Measurements from ENCODE around the gene CAST. TPM values are rescaled to one million over a fixed set of nuclear protein-coding genes. Genes with fewer than 3 reads are reported as not detected.
A peak's percentile ranks its signal among the peaks of the same experiment; 100 is the strongest.

Gene CAST
- total and polyA plus RNA-seq, 7 experiments from 2014 or later, result 31.1 to 298 (median 114) TPM

DNA sequence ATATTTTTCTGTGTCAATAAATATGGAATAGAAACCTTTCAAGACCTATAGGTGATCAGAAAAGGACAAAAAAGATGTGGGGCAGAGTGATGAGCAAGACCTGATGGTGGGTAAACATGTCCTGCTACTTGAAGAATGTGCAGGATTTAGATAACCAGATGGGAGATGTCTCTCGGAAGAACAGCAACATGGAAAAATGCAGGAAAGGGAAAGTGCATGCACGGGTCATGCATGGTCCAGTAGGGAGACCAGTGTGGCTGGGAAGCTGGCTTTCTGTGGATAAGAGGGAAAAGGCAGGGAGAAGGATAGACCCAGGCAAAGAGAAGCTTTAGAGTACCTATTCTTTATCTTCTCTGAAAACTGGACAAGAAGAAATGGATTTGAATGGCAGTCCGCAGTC is 7.1 kb upstream of the CAST start:
- Histone ChIP-seq H3K4me1 (ENCODE audit: control insufficient read depth in 2 of 2, insufficient read depth in 2 of 2, low read length in 2 of 2) (peaks cover 0 to 15% of the 10 kb centered on the region in 2 donors), H3K36me3 (ENCODE audit: control insufficient read depth in 2 of 3, insufficient read depth in 3 of 3, low read length in 3 of 3) (no peaks in the 10 kb centered on the region), H3K9me3 (ENCODE audit: control insufficient read depth in 2 of 3, low read length in 3 of 3) (no peaks in the 10 kb centered on the region), H3K27me3 (ENCODE audit: control insufficient read depth in 2 of 2, insufficient read depth in 2 of 2, low read length in 2 of 2) (no peaks in the 10 kb centered on the region), H3K27ac (ENCODE audit: low read depth, low read length) (no peak overlapping the region), H3K4me3 (ENCODE audit: low read length) (no peak overlapping the region)
- POLR2A ChIA-PET, result no interaction called here
- H3K4me3 Mint-ChIP-seq, result no peak overlapping the region
- peaks cover 0 to 9% (median 0%) of the 10 kb centered on the region in 5 donors for H3K36me3 Mint-ChIP-seq
- H3K27me3 Mint-ChIP-seq, result peaks cover 9 to 72% (median 17%) of the 10 kb centered on the region in 5 donors
- H3K27ac Mint-ChIP-seq, result peak overlapping the region in 1 of 9 donors; percentile 2
- intact Hi-C loops (cut with micrococcal nuclease), result no loop called here
- no peak for ATAC-seq
- DNase-seq, result no peak
- H3K9me3 Mint-ChIP-seq, result no peaks in the 10 kb centered on the region
- CTCF ChIA-PET, result interaction anchor here (0.6 to 1.2 kb wide), 3 partner anchors 41 to 508 kb away, joined by 3 read pairs; no protein-coding TSS in a partner anchor
- H3K4me1 Mint-ChIP-seq, result peaks cover 0 to 42% (median 0%) of the 10 kb centered on the region in 7 donors

DNA sequence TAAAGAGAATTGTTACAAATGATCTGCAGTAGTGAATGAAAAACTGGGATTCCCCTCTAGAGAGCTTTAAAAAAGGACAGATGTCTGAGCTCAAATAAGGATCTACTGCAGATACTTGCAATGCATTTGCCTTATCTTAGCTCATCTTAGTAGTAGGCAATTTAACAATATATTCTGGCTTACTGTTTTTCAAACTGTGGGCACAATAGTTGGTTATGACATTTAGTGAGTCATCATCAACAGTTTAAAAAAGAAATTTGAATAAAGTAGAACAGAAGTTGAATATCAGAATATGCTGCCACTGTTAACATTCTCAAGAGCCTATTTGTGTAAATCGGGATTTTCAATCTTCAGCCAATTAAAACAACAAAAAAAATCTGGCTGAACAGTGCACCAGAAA is 6.7 kb upstream of the CAST start:
- DNase-seq (no peak), ATAC-seq (no peak)
- peaks cover 9 to 73% (median 17%) of the 10 kb centered on the region in 5 donors for H3K27me3 Mint-ChIP-seq
- peaks cover 0 to 9% (median 0%) of the 10 kb centered on the region in 5 donors for H3K36me3 Mint-ChIP-seq
- no peak overlapping the region for H3K4me3 Mint-ChIP-seq
- Histone ChIP-seq H3K27me3 (ENCODE audit: control insufficient read depth in 2 of 2, insufficient read depth in 2 of 2, low read length in 2 of 2) (no peaks in the 10 kb centered on the region), H3K4me3 (ENCODE audit: low read length) (no peak overlapping the region), H3K27ac (ENCODE audit: low read depth, low read length) (no peak overlapping the region), H3K4me1 (ENCODE audit: control insufficient read depth in 2 of 2, insufficient read depth in 2 of 2, low read length in 2 of 2) (peaks cover under 1 to 17% of the 10 kb centered on the region in 2 donors), H3K36me3 (ENCODE audit: control insufficient read depth in 2 of 3, insufficient read depth in 3 of 3, low read length in 3 of 3) (no peaks in the 10 kb centered on the region), H3K9me3 (ENCODE audit: control insufficient read depth in 2 of 3, low read length in 3 of 3) (no peaks in the 10 kb centered on the region)
- H3K9me3 Mint-ChIP-seq, result no peaks in the 10 kb centered on the region
- H3K27ac Mint-ChIP-seq, result peak overlapping the region in 1 of 9 donors; percentile 21
- peaks cover 0 to 45% (median 0%) of the 10 kb centered on the region in 7 donors for H3K4me1 Mint-ChIP-seq
- ChIA-PET CTCF (interaction anchor here (0.6 to 1.2 kb wide), 2 partner anchors 41 to 119 kb away, joined by 3 read pairs; no protein-coding TSS in a partner anchor), POLR2A (no interaction called here)
- intact Hi-C loops (cut with micrococcal nuclease), result no loop called here

DNA sequence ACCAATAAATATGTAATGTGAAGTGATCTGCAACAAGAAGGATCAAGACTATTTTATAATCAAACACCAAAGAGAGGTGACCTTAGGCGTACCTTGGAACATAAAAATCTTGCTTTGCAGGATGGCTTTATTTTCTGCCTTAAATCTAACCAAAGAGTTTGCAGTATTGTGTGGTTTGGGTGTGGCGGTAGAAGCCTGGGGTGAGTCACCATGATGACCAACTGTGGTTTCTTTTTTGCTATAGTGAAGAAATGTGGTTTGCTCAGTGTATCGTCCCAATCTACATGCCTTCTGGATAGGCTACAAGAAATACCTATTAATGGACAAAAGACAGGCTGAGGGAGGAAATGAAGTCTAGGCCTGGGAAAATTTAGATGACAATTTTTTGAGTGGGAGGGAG is 5.1 kb upstream of the CAST start:
- Mint-ChIP-seq H3K4me3 (peak overlapping the region in 2 of 10 donors; percentile 48 to 75), H3K27me3 (peaks cover 9 to 57% (median 12%) of the 10 kb centered on the region in 5 donors), H3K9me3 (no peaks in the 10 kb centered on the region), H3K4me1 (peaks cover 7 to 55% (median 11%) of the 10 kb centered on the region in 7 donors), H3K27ac (peak overlapping the region in 2 of 9 donors; percentile 48 to 58), H3K36me3 (peaks cover 0 to 9% (median 0%) of the 10 kb centered on the region in 5 donors)
- ChIA-PET POLR2A (interaction anchor here (0.6 kb wide), 1 partner anchor 24 kb away, joined by 4 read pairs; no protein-coding TSS in a partner anchor), CTCF (interaction anchor here (0.7 kb wide), 1 partner anchor 44 kb away, joined by 3 read pairs; no protein-coding TSS in a partner anchor)
- Histone ChIP-seq H3K27me3 (ENCODE audit: control insufficient read depth in 2 of 2, insufficient read depth in 2 of 2, low read length in 2 of 2) (no peaks in the 10 kb centered on the region), H3K4me3 (ENCODE audit: low read length) (no peak overlapping the region), H3K9me3 (ENCODE audit: control insufficient read depth in 2 of 3, low read length in 3 of 3) (no peaks in the 10 kb centered on the region), H3K27ac (ENCODE audit: low read depth, low read length) (no peak overlapping the region), H3K36me3 (ENCODE audit: control insufficient read depth in 2 of 3, insufficient read depth in 3 of 3, low read length in 3 of 3) (peaks cover 0 to 4% (median 0%) of the 10 kb centered on the region in 3 experiments), H3K4me1 (ENCODE audit: control insufficient read depth in 2 of 2, insufficient read depth in 2 of 2, low read length in 2 of 2) (peaks cover 6 to 22% of the 10 kb centered on the region in 2 donors)
- intact Hi-C loops (cut with micrococcal nuclease), result no loop called here
- DNase-seq, result peak in 1 of 9 donors; percentile 59
- peak; percentile 57 for ATAC-seq

DNA sequence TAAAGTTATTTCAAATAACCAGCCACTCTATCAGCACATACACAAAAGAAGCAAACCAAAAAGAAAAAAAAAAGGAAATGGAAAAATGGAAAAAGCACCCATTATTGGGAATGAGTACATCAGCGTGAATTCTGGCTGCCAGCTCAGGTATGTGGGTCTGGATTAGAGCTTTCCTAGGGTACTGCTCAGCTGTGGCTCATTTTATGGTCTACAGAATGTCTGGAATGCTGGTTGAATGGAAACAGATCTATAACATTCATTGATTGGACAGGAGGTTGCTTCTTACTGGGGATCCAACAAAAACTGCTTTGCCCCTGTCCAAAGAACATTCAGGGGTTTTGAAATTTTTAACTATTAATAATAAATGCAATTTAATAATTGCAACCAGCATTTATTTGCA is 3.9 kb upstream of the CAST start:
- no peak overlapping the region for H3K27ac Mint-ChIP-seq
- H3K36me3 Mint-ChIP-seq, result peaks cover 0 to 13% (median 0%) of the 10 kb centered on the region in 5 donors
- ChIA-PET POLR2A (no interaction called here), CTCF (no interaction called here)
- H3K4me3 ChIP-seq (ENCODE audit: low read length), result no peak overlapping the region
- ATAC-seq (no peak), DNase-seq (no peak)
- H3K9me3 ChIP-seq (ENCODE audit: control insufficient read depth in 2 of 3, low read length in 3 of 3), result no peaks in the 10 kb centered on the region
- peaks cover 0 to 8% (median 0%) of the 10 kb centered on the region in 3 experiments for H3K36me3 ChIP-seq (ENCODE audit: control insufficient read depth in 2 of 3, insufficient read depth in 3 of 3, low read length in 3 of 3)
- H3K27me3 ChIP-seq (ENCODE audit: control insufficient read depth in 2 of 2, insufficient read depth in 2 of 2, low read length in 2 of 2), result no peaks in the 10 kb centered on the region
- no peak overlapping the region for H3K4me3 Mint-ChIP-seq
- no peaks in the 10 kb centered on the region for H3K9me3 Mint-ChIP-seq
- intact Hi-C loops (cut with micrococcal nuclease), result no loop called here
- peaks cover 8 to 47% (median 12%) of the 10 kb centered on the region in 5 donors for H3K27me3 Mint-ChIP-seq
- H3K4me1 ChIP-seq (ENCODE audit: control insufficient read depth in 2 of 2, insufficient read depth in 2 of 2, low read length in 2 of 2), result peaks cover 7 to 22% of the 10 kb centered on the region in 2 donors
- peaks cover 12 to 59% (median 16%) of the 10 kb centered on the region in 7 donors for H3K4me1 Mint-ChIP-seq
- H3K27ac ChIP-seq (ENCODE audit: low read depth, low read length), result no peak overlapping the region

DNA sequence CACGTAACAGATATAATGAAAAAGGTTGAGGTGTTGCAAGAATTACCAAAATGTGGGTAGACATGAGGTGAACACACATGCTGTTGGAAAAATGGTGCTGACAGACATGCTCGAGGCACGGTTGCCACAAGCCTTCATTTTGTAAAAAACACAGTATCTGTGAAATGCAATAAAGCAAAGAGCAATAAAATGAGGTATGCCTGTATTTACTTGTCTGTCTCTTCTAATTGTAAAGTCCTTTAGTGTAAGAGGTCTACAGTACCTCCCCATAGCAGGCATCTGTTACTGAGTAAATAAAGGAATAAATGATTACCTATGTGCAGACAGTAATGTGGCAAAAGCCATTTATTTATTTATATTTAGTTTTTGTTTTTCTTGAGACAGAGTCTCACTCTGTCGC is 3.0 kb upstream of the CAST start:
- Histone ChIP-seq H3K9me3 (ENCODE audit: control insufficient read depth in 2 of 3, low read length in 3 of 3) (no peaks in the 10 kb centered on the region), H3K4me1 (ENCODE audit: control insufficient read depth in 2 of 2, insufficient read depth in 2 of 2, low read length in 2 of 2) (peaks cover 15 to 24% of the 10 kb centered on the region in 2 donors), H3K27ac (ENCODE audit: low read depth, low read length) (no peak overlapping the region), H3K36me3 (ENCODE audit: control insufficient read depth in 2 of 3, insufficient read depth in 3 of 3, low read length in 3 of 3) (peaks cover 0 to 8% (median 0%) of the 10 kb centered on the region in 3 experiments), H3K4me3 (ENCODE audit: low read length) (no peak overlapping the region), H3K27me3 (ENCODE audit: control insufficient read depth in 2 of 2, insufficient read depth in 2 of 2, low read length in 2 of 2) (no peaks in the 10 kb centered on the region)
- ChIA-PET POLR2A (interaction anchor here (1.3 kb wide), 1 partner anchor 7 kb away, joined by 4 read pairs; no protein-coding TSS in a partner anchor), CTCF (interaction anchor here (0.9 kb wide), 1 partner anchor 41 kb away, joined by 4 read pairs; no protein-coding TSS in a partner anchor)
- Mint-ChIP-seq H3K9me3 (no peaks in the 10 kb centered on the region), H3K27ac (no peak overlapping the region), H3K36me3 (peaks cover 0 to 14% (median 0%) of the 10 kb centered on the region in 5 donors), H3K4me1 (peaks cover 17 to 65% (median 25%) of the 10 kb centered on the region in 7 donors), H3K27me3 (peaks cover 3 to 41% (median 10%) of the 10 kb centered on the region in 5 donors), H3K4me3 (no peak overlapping the region)
- DNase-seq (no peak), ATAC-seq (no peak)
- intact Hi-C loops (cut with micrococcal nuclease), result no loop called here

DNA sequence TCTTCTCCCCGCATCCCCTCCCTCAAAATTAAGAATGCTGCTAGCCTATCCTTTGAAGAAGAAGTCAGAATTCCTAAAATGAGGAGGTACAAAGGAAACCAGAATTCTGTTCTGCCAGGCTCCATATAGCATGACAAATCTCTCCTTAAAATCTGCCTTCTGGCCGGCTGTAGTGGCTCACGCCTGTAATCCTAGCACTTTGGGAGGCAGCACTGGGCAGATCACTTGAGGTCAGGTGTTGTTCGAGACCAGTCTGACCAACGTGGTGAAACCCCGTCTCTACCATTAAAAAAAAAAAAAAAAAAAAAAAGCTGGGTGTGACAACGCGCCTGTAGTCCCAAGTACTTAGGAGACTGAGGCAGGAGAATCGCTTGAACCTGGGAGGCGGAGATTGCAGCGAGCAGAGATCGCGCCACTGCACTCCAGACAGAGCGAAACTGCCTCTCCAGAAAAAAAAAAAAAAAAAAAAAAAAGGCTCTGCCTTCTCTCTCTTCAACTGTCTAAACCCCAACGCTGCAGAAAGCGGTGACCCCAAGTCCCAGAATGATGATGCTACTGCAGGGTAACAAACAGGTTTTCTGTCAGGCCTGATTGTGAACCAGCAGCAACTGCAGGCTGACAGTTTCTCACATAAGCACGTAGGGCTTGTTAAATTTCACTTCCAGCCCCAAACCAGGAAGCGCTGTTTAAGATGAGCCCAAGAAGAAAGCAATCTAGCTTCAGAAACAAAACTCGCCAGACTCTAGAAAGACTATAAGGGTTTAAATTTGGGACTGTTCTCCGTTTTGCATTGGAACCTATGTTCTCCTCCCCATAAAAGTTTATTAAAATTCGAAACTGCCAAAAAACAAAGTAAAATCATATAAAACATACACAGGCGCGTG is 963 bp upstream of the CAST start:
- Histone ChIP-seq H3K27me3 (ENCODE audit: control insufficient read depth in 2 of 2, insufficient read depth in 2 of 2, low read length in 2 of 2) (no peaks in the 10 kb centered on the region), H3K27ac (ENCODE audit: low read depth, low read length) (peak overlapping the region; percentile 87), H3K4me1 (ENCODE audit: control insufficient read depth in 2 of 2, insufficient read depth in 2 of 2, low read length in 2 of 2) (peaks cover 26 to 34% of the 10 kb centered on the region in 2 donors), H3K36me3 (ENCODE audit: control insufficient read depth in 2 of 3, insufficient read depth in 3 of 3, low read length in 3 of 3) (peaks cover 0 to 8% (median 0%) of the 10 kb centered on the region in 3 experiments), H3K9me3 (ENCODE audit: control insufficient read depth in 2 of 3, low read length in 3 of 3) (no peaks in the 10 kb centered on the region), H3K4me3 (ENCODE audit: low read length) (peak overlapping the region; percentile 86)
- ATAC-seq, result peak; percentile 19
- Mint-ChIP-seq H3K4me1 (peaks cover 23 to 64% (median 40%) of the 10 kb centered on the region in 7 donors), H3K36me3 (peaks cover 0 to 15% (median 0%) of the 10 kb centered on the region in 5 donors), H3K9me3 (no peaks in the 10 kb centered on the region), H3K4me3 (peak overlapping the region; percentile 86 to 99 (median 98)), H3K27ac (peak overlapping the region; percentile 93 to 99 (median 95)), H3K27me3 (peaks cover 0 to 24% (median 0%) of the 10 kb centered on the region in 5 donors)
- intact Hi-C loops (cut with micrococcal nuclease), result loop anchor here (1.0 to 5.0 kb wide), 11 partner anchors 27 to 1039 kb away; partner anchors contain the start of genes GLRX (in 2 of the 2), ERAP1 (in 1 of the 2), ERAP2 (in 1 of the 2) and GPR150 (in 1 of the 2)
- POLR2A ChIA-PET, result interaction anchor here (0.6 to 4.3 kb wide), 14 partner anchors 8 to 792 kb away, joined by 3 to 32 read pairs (median 5); partner anchors contain the start of genes ERAP1, LNPEP and RIOK2
- DNase-seq, result peak; percentile 12 to 67 (median 55)
- CTCF ChIA-PET, result no interaction called here
